Measurements from ENCODE around the gene MTX1. TPM values are rescaled to one million over a fixed set of nuclear protein-coding genes. Genes with fewer than 3 reads are reported as not detected.
A peak's percentile ranks its signal among the peaks of the same experiment; 100 is the strongest.

The MTX1 gene
- total and polyA plus RNA-seq, 9 donors: 15.6 to 35.4 (median 27.7) TPM

DNA sequence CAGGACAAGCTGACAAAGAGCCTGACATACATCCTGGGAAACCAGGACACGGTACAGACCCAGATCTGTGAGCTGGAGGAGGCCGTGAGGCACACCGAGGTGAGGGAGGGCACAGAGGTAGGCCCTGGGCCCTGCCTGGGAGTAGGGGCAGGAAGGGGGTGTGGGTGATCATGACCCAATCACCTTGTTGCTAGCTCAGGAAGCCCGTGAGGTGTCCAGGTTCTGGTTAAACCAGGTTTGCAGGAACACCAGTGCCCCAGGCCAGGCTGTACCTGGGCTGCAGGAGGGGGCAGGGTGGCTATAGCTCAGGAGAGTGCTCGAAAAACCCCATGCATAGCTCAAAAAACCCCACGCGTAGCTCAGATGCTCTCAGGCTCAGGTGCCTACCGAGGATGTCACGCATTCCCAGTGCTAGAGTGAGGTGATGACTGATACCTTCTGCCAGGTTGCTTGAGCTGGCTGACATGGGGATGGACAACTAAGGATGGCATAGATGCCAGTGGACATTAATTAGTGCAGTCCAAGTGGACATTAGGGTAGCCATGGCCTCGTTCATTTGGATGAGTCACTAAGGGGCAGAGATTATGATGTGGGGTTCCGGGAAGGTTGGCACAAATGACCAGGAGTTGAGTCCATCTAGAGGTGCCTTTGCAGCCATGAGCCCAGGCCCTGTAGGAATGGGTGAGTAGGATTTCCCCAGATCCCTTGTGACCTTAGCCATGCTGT, 31.1 kb upstream of the MTX1 start:
- no peaks in the 10 kb centered on the region for H3K27me3 ChIP-seq
- peak in 3 of 5 donors; percentile 14 to 35 (median 25) for DNase-seq
- intact Hi-C loops (cut with DNase I): loop anchor here in 1 of 4 donors (10.0 kb wide), 2 partner anchors 147 to 417 kb away; partner anchors contain the start of gene RUSC1
- H3K27ac ChIP-seq: no peak overlapping the region
- H3K4me3 ChIP-seq: no peak overlapping the region
- no peaks in the 10 kb centered on the region for H3K9me3 ChIP-seq
- no peaks in the 10 kb centered on the region for H3K36me3 ChIP-seq
- no peak for TF ChIP-seq POLR2A (IDR thresholded peaks at IDR 0.05)
- WGBS, 3 donors: 75 to 77% (median 75%) methylated on average over 11 of the region's 11 CpGs
- H3K4me1 ChIP-seq (ENCODE audit: insufficient read depth): no peaks in the 10 kb centered on the region

DNA sequence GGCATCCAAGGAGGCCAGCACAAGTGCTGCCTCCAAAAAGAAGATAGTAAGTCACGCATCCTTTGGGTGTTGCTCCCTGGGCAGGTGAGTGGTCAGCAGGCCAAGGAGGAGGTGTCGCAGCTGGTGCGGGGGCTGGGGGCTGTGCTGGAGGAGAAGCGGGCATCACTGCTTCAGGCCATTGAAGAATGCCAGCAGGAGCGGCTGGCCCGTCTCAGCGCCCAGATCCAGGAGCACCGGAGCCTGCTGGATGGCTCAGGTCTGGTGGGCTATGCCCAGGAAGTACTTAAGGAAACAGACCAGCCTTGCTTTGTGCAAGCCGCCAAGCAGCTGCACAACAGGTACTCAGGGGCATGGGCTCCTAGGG, 30.6 kb upstream of the MTX1 start:
- peak in 4 of 5 donors; percentile 12 to 31 (median 24) for DNase-seq

DNA sequence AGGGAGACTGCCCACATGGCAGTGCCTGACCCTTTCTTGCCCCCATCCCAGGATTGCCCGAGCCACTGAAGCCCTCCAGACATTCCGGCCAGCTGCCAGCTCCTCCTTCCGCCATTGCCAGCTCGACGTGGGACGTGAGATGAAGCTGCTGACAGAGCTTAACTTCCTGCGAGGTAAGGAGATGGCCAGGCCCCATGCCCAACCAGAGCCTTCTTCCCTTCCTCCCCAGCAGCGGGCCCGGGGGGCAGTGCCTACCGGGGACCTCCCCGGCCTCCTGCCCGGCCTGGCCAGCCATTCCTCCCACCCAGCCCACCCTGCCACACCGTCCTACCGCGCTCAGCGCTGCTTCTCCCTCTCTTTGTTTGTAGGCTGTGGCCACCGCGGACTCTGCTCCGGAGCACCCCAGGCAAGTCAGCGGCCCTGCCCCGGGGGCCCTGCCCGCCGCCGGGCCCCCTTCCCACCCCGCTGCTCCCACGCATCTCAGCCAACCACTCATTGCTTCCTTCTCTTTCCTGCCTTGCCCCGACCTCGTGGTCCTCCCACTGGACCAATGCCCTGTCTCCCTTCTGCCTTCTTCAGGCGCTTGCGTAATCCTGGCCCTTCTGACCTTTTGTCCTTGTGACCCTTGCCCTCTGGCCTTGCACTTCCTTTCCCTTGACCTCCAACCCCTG, 29.9 kb upstream of the MTX1 start:
- H3K27ac ChIP-seq: no peak overlapping the region
- 82 to 84% (median 84%) methylated on average over 30 of the region's 30 CpGs for WGBS, 3 donors
- H3K36me3 ChIP-seq: no peaks in the 10 kb centered on the region
- intact Hi-C loops (cut with DNase I): loop anchor here in 1 of 4 donors (10.0 kb wide), 2 partner anchors 146 to 416 kb away; partner anchors contain the start of gene RUSC1
- H3K4me1 ChIP-seq (ENCODE audit: insufficient read depth): no peaks in the 10 kb centered on the region
- no peak overlapping the region for H3K4me3 ChIP-seq
- no peaks in the 10 kb centered on the region for H3K9me3 ChIP-seq
- no peaks in the 10 kb centered on the region for H3K27me3 ChIP-seq
- no peak for TF ChIP-seq EP300 (IDR thresholded peaks at IDR 0.05)
- TF ChIP-seq POLR2A (IDR thresholded peaks at IDR 0.05): no peak
- TF ChIP-seq, protein P1, sequence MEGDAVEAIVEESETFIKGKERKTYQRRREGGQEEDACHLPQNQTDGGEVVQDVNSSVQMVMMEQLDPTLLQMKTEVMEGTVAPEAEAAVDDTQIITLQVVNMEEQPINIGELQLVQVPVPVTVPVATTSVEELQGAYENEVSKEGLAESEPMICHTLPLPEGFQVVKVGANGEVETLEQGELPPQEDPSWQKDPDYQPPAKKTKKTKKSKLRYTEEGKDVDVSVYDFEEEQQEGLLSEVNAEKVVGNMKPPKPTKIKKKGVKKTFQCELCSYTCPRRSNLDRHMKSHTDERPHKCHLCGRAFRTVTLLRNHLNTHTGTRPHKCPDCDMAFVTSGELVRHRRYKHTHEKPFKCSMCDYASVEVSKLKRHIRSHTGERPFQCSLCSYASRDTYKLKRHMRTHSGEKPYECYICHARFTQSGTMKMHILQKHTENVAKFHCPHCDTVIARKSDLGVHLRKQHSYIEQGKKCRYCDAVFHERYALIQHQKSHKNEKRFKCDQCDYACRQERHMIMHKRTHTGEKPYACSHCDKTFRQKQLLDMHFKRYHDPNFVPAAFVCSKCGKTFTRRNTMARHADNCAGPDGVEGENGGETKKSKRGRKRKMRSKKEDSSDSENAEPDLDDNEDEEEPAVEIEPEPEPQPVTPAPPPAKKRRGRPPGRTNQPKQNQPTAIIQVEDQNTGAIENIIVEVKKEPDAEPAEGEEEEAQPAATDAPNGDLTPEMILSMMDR (IDR thresholded peaks at IDR 0.05): no peak
- peak in 4 of 5 donors; percentile 20 to 34 (median 24) for DNase-seq

More for the DNA sequence above, 30.6 kb upstream of the MTX1 start:
- no peaks in the 10 kb centered on the region for H3K36me3 ChIP-seq
- H3K27ac ChIP-seq: no peak overlapping the region
- no peaks in the 10 kb centered on the region for H3K27me3 ChIP-seq
- no peaks in the 10 kb centered on the region for H3K9me3 ChIP-seq
- H3K4me3 ChIP-seq: no peak overlapping the region
- 94 to 97% (median 96%) methylated on average over 9 of the region's 9 CpGs for WGBS, 3 donors
- intact Hi-C loops (cut with DNase I): loop anchor here in 1 of 4 donors (10.0 kb wide), 2 partner anchors 147 to 417 kb away; partner anchors contain the start of gene RUSC1
- no peak for TF ChIP-seq EP300 (IDR thresholded peaks at IDR 0.05)
- TF ChIP-seq, protein P1 (IDR thresholded peaks at IDR 0.05): no peak
- no peak for TF ChIP-seq POLR2A (IDR thresholded peaks at IDR 0.05)
- H3K4me1 ChIP-seq (ENCODE audit: insufficient read depth): no peaks in the 10 kb centered on the region

DNA sequence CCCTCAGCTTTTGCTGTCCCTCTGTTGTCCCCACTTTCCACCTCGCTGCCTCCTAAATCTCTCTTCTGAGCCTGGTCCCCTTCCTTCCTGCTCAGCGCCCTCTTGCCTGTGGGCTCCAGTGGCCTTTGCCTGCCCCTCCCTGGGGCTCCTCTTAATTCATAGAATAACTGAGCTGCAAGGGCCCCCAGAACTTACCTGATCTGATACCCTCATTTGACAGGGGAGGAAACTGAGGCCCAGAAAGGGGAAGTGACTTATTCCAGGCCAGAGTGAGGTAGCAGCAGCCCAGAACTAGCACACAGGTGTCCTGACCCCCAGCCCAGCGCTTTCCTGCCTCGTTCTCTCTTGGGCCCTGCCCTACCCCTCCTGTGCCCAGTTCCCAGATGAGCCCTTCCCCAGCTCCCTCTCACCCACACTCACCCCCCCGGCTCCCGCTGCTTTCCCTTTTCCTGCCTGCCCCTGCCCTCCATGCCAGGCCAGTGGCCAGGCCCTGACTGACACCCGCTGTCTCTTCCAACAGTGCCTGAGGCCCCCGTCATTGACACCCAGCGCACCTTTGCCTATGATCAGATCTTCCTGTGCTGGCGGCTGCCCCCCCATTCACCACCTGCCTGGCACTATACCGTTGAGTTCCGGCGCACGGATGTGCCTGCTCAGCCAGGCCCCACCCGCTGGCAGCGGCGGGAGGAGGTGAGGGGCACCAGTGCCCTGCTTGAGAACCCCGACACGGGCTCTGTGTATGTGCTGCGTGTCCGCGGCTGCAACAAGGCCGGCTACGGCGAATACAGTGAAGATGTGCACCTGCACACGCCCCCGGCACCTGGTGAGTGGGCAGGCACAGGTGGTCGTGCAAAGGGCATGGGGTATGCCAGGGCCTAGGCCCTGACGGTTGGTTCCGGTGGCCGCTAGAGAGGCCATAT, 29.1 kb upstream of the MTX1 start:
- no peaks in the 10 kb centered on the region for H3K9me3 ChIP-seq
- H3K4me1 ChIP-seq (ENCODE audit: insufficient read depth): no peaks in the 10 kb centered on the region
- TF ChIP-seq, protein P1 (IDR thresholded peaks at IDR 0.05): no peak
- no peak for TF ChIP-seq EP300 (IDR thresholded peaks at IDR 0.05)
- TF ChIP-seq POLR2A (IDR thresholded peaks at IDR 0.05): no peak
- no peak overlapping the region for H3K27ac ChIP-seq
- intact Hi-C loops (cut with DNase I): loop anchor here in 1 of 4 donors (10.0 kb wide), 2 partner anchors 145 to 415 kb away; partner anchors contain the start of gene RUSC1
- DNase-seq: peak in 4 of 5 donors; percentile 20 to 39 (median 22)
- no peaks in the 10 kb centered on the region for H3K27me3 ChIP-seq
- H3K36me3 ChIP-seq: no peaks in the 10 kb centered on the region
- WGBS, 3 donors: 90 to 92% (median 91%) methylated on average over 29 to 31 of the region's 31 CpGs
- H3K4me3 ChIP-seq: no peak overlapping the region

Data from ovary (tissue), 9 donors.